ENCODE data around the gene ATP6V0B.

The ATP6V0B gene

GRCh38 chr1:43942411-43942810, 32.3 kb upstream of the ATP6V0B start:
- no peak overlapping the region for H3K14ac ChIP-seq (ENCODE audit: low read length)
- no peak overlapping the region for H3K9ac ChIP-seq (ENCODE audit: low read depth, low read length, poor library complexity)
- H3K9me3 ChIP-seq (replicated peaks in 1 of 2; ENCODE audit: control insufficient read depth in 2 of 2, insufficient read depth in 1 of 2, low read depth in 1 of 2, low read length in 2 of 2) = no peaks in the 10 kb centered on the region
- no peak overlapping the region for H2AFZ ChIP-seq (ENCODE audit: low read length)
- no peak overlapping the region for H2BK5ac ChIP-seq (ENCODE audit: low read length)
- H3K23ac ChIP-seq (ENCODE audit: low read depth, low read length, poor library complexity) = no peak overlapping the region
- no peak overlapping the region for H2BK12ac ChIP-seq (ENCODE audit: low read length)
- H2BK120ac ChIP-seq (ENCODE audit: low read depth, low read length) = no peak overlapping the region
- peaks cover 3 to 5% of the 10 kb centered on the region in 2 donors for H3K4me1 ChIP-seq (ENCODE audit: control insufficient read depth in 2 of 2, insufficient read depth in 1 of 2, low read depth in 1 of 2, low read length in 2 of 2)
- no CpG with 5 or more reads among the region's 3 CpGs for WGBS, 2 donors (ENCODE audit: extremely low coverage in 2 of 2, insufficient read length in 2 of 2, insufficient replicate concordance in 1 of 2)
- H4K8ac ChIP-seq (ENCODE audit: low read depth, low read length) = no peak overlapping the region
- H4K91ac ChIP-seq (ENCODE audit: low read depth, low read length, poor library complexity) = no peak overlapping the region
- no peaks in the 10 kb centered on the region for H3K36me3 ChIP-seq (replicated peaks in 1 of 2; ENCODE audit: control insufficient read depth in 2 of 2, insufficient read depth in 2 of 2, low read length in 2 of 2)
- H3K4ac ChIP-seq (ENCODE audit: low read length) = no peak overlapping the region
- H2AK5ac ChIP-seq (ENCODE audit: low read depth, low read length) = no peak overlapping the region
- DNase-seq (ENCODE audit: low spot score) = no peak
- H3K79me1 ChIP-seq (ENCODE audit: low read depth, low read length) = no peaks in the 10 kb centered on the region
- H3K4me2 ChIP-seq (ENCODE audit: insufficient read depth, low read length, poor library complexity, severe bottlenecking) = no peak overlapping the region
- H3K4me3 ChIP-seq (ENCODE audit: low read length in 2 of 2) = no peak overlapping the region
- no peak overlapping the region for H2BK15ac ChIP-seq (ENCODE audit: low read length)
- no peak overlapping the region for H3K27ac ChIP-seq (replicated peaks; ENCODE audit: low read length)
- peaks cover 0 to 4% (median 2%) of the 10 kb centered on the region in 3 experiments for H3K27me3 ChIP-seq (ENCODE audit: control insufficient read depth in 3 of 3, insufficient read depth in 3 of 3, low read depth in 1 of 3, low read length in 3 of 3)
- no peak overlapping the region for H3K18ac ChIP-seq (ENCODE audit: low read length)

DNA sequence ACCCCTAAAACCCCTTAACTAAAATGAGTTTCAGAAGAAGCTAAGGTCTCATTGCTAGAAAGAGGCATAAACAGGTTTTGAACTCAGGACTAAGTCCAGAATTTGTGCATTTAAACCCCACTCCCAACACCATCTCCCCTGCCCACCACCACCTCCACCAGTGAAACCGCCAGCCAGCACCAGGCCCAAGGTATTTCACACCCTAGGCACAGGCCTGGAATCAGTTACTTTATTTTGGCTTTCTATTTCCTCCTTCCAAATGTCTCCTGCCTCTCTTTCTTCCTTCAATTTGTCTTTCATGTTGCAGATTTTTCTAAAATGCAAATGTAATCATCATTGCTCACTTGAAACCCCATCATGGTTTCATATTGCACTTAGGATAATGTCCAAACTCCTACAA, 29.9 kb upstream of the ATP6V0B start:
- no CpG with 5 or more reads among the region's 1 CpG for WGBS, 2 donors (ENCODE audit: extremely low coverage in 2 of 2, insufficient read length in 2 of 2, insufficient replicate concordance in 1 of 2)
- no peak overlapping the region for H3K4ac ChIP-seq (ENCODE audit: low read length)
- H2AK5ac ChIP-seq (ENCODE audit: low read depth, low read length) = no peak overlapping the region

DNA sequence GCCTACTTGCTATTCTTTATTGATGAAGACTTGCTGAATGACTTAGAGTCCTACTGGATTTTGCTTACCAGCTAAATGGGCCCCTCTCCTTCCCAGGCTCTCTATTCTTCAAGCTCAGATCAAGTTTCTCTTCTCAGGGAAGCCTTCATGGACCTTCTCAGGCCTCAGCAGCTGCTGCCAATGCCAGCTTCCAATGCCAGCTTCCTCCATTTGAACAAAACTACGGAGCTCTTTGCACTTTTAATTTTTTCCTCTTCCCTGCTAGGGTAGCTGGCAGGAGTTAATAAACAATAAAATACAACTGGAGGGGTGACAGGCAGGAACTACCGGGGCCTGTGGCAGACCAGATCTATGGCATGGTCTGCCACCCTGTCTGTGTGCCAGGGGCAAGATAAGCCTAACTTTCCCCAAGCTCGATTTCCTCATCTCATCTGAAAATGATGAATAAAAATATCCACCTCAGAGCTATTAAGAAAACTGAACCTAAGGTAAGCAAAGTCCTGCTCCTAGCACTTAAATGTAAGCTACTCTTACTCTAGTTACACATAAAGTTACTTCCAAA, 29.0 kb upstream of the ATP6V0B start:
- Histone ChIP-seq H4K91ac (ENCODE audit: low read depth, low read length, poor library complexity) (no peak overlapping the region), H2BK120ac (ENCODE audit: low read depth, low read length) (no peak overlapping the region), H3K9ac (ENCODE audit: low read depth, low read length, poor library complexity) (no peak overlapping the region), H3K79me1 (ENCODE audit: low read depth, low read length) (peaks cover 3% of the 10 kb centered on the region), H3K9me3 (replicated peaks in 1 of 2; ENCODE audit: control insufficient read depth in 2 of 2, insufficient read depth in 1 of 2, low read depth in 1 of 2, low read length in 2 of 2) (no peaks in the 10 kb centered on the region), H2AFZ (ENCODE audit: low read length) (peak overlapping the region; percentile 99), H3K4me1 (ENCODE audit: control insufficient read depth in 2 of 2, insufficient read depth in 1 of 2, low read depth in 1 of 2, low read length in 2 of 2) (peaks cover 9 to 11% of the 10 kb centered on the region in 2 donors), H2BK12ac (ENCODE audit: low read length) (no peak overlapping the region), H2BK5ac (ENCODE audit: low read length) (no peak overlapping the region), H3K4me2 (ENCODE audit: insufficient read depth, low read length, poor library complexity, severe bottlenecking) (peak overlapping the region; percentile 95), H3K27ac (replicated peaks; ENCODE audit: low read length) (no peak overlapping the region), H3K18ac (ENCODE audit: low read length) (no peak overlapping the region), H3K23ac (ENCODE audit: low read depth, low read length, poor library complexity) (no peak overlapping the region), H3K4ac (ENCODE audit: low read length) (no peak overlapping the region), H2BK15ac (ENCODE audit: low read length) (no peak overlapping the region), H2AK5ac (ENCODE audit: low read depth, low read length) (no peak overlapping the region), H4K8ac (ENCODE audit: low read depth, low read length) (no peak overlapping the region), H3K27me3 (ENCODE audit: control insufficient read depth in 3 of 3, insufficient read depth in 3 of 3, low read depth in 1 of 3, low read length in 3 of 3) (no peaks in the 10 kb centered on the region), H3K14ac (ENCODE audit: low read length) (no peak overlapping the region), H3K36me3 (replicated peaks in 1 of 2; ENCODE audit: control insufficient read depth in 2 of 2, insufficient read depth in 2 of 2, low read length in 2 of 2) (peaks cover 5 to 13% of the 10 kb centered on the region in 2 donors), H3K4me3 (ENCODE audit: low read length in 2 of 2) (peak overlapping the region in 1 of 2 donors; percentile 83)
- WGBS, 2 donors (ENCODE audit: extremely low coverage in 2 of 2, insufficient read length in 2 of 2, insufficient replicate concordance in 1 of 2) = no CpG with 5 or more reads among the region's 3 CpGs
- DNase-seq (ENCODE audit: low spot score) = no peak

More for the DNA sequence above, 29.9 kb upstream of the ATP6V0B start:
- Histone ChIP-seq H3K4me3 (ENCODE audit: low read length in 2 of 2) (no peak overlapping the region), H3K23ac (ENCODE audit: low read depth, low read length, poor library complexity) (no peak overlapping the region), H2BK12ac (ENCODE audit: low read length) (no peak overlapping the region), H3K9ac (ENCODE audit: low read depth, low read length, poor library complexity) (no peak overlapping the region), H2BK5ac (ENCODE audit: low read length) (no peak overlapping the region), H4K8ac (ENCODE audit: low read depth, low read length) (no peak overlapping the region), H3K9me3 (replicated peaks in 1 of 2; ENCODE audit: control insufficient read depth in 2 of 2, insufficient read depth in 1 of 2, low read depth in 1 of 2, low read length in 2 of 2) (no peaks in the 10 kb centered on the region), H2AFZ (ENCODE audit: low read length) (no peak overlapping the region), H3K36me3 (replicated peaks in 1 of 2; ENCODE audit: control insufficient read depth in 2 of 2, insufficient read depth in 2 of 2, low read length in 2 of 2) (peaks cover 4 to 5% of the 10 kb centered on the region in 2 donors), H2BK120ac (ENCODE audit: low read depth, low read length) (no peak overlapping the region), H3K27ac (replicated peaks; ENCODE audit: low read length) (no peak overlapping the region), H4K91ac (ENCODE audit: low read depth, low read length, poor library complexity) (no peak overlapping the region), H3K79me1 (ENCODE audit: low read depth, low read length) (peaks cover 3% of the 10 kb centered on the region), H3K27me3 (ENCODE audit: control insufficient read depth in 3 of 3, insufficient read depth in 3 of 3, low read depth in 1 of 3, low read length in 3 of 3) (no peaks in the 10 kb centered on the region), H3K4me2 (ENCODE audit: insufficient read depth, low read length, poor library complexity, severe bottlenecking) (no peak overlapping the region), H3K18ac (ENCODE audit: low read length) (no peak overlapping the region), H3K14ac (ENCODE audit: low read length) (no peak overlapping the region), H2BK15ac (ENCODE audit: low read length) (no peak overlapping the region), H3K4me1 (ENCODE audit: control insufficient read depth in 2 of 2, insufficient read depth in 1 of 2, low read depth in 1 of 2, low read length in 2 of 2) (peaks cover 9 to 11% of the 10 kb centered on the region in 2 donors)
- DNase-seq (ENCODE audit: low spot score) = no peak

DNA sequence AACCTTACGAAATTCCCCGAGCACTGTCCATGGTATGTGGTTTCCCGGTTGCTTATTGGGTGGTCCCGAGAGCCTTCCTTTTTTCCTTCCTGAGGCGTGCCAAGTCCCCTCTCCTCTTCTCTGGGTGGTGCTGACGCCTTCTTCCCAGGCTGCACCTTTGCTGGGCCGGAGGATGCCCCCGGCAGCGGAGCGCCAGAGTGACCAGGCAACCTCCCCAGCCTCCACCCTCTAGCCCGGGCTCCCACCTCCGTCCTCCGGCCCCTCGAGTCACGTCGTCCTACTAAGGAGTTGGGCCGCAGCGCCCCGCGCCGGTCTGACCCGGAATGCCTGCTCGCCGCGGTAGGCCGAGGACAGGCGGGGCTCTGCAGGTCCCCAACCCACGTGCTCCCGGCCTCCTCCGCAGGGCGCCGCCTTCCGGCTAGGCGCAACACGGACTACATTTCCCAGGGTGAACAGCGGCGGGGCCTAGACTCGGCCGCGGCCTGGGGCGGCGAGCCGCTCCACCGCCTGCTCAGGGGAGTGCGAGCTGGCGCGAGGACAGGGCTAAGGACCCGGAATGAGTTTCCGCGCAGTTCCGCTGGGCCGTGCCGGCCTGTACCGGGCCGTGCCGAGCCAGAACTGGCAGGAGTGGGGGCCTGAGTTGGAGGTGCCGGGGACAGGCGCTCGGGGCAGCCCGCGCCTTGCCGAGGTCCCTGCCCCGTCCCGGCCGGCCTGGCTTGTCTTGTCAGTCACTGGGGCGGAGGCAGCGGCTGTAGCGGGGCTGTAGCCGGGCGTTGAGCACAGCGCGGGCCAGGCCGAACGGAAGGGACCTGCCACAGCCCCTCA, 28.3 kb upstream of the ATP6V0B start, which contains the start of gene IPO13:
Gene IPO13, plus strand, starts transcription at position 715 of the 825 bp plus-strand sequence. CDS start 651 bp downstream, outside the sequence.
- Histone ChIP-seq H3K23ac (ENCODE audit: low read depth, low read length, poor library complexity) (peak within 1 kb of the TSS; percentile 89), H3K14ac (ENCODE audit: low read length) (peak within 1 kb of the TSS; percentile 89)

More for the DNA sequence above, 28.3 kb upstream of the ATP6V0B start, which contains the start of gene IPO13:
- Histone ChIP-seq H3K4me1 (ENCODE audit: control insufficient read depth in 2 of 2, insufficient read depth in 1 of 2, low read depth in 1 of 2, low read length in 2 of 2) (peaks cover 9 to 11% of the 10 kb centered on the region in 2 donors), H3K27me3 (ENCODE audit: control insufficient read depth in 3 of 3, insufficient read depth in 3 of 3, low read depth in 1 of 3, low read length in 3 of 3) (no peaks in the 10 kb centered on the region), H4K8ac (ENCODE audit: low read depth, low read length) (no peak within 1 kb of the TSS), H2AFZ (ENCODE audit: low read length) (peak within 1 kb of the TSS; percentile 99), H4K91ac (ENCODE audit: low read depth, low read length, poor library complexity) (no peak within 1 kb of the TSS), H3K18ac (ENCODE audit: low read length) (peak within 1 kb of the TSS; percentile 98), H3K4ac (ENCODE audit: low read length) (peak within 1 kb of the TSS; percentile 77), H3K9me3 (replicated peaks in 1 of 2; ENCODE audit: control insufficient read depth in 2 of 2, insufficient read depth in 1 of 2, low read depth in 1 of 2, low read length in 2 of 2) (no peaks in the 10 kb centered on the region), H3K79me1 (ENCODE audit: low read depth, low read length) (peaks cover 3% of the 10 kb centered on the region), H3K36me3 (replicated peaks in 1 of 2; ENCODE audit: control insufficient read depth in 2 of 2, insufficient read depth in 2 of 2, low read length in 2 of 2) (peaks cover 5 to 17% of the 10 kb centered on the region in 2 donors), H2BK15ac (ENCODE audit: low read length) (peak within 1 kb of the TSS; percentile 56), H2AK5ac (ENCODE audit: low read depth, low read length) (peak within 1 kb of the TSS; percentile 76), H2BK5ac (ENCODE audit: low read length) (peak within 1 kb of the TSS; percentile 97), H3K9ac (ENCODE audit: low read depth, low read length, poor library complexity) (peak within 1 kb of the TSS; percentile 93), H2BK12ac (ENCODE audit: low read length) (peak within 1 kb of the TSS; percentile 11), H2BK120ac (ENCODE audit: low read depth, low read length) (no peak within 1 kb of the TSS), H3K27ac (replicated peaks; ENCODE audit: low read length) (peak within 1 kb of the TSS; percentile 63), H3K4me3 (ENCODE audit: low read length in 2 of 2) (peak within 1 kb of the TSS; percentile 83 to 89), H3K4me2 (ENCODE audit: insufficient read depth, low read length, poor library complexity, severe bottlenecking) (peak within 1 kb of the TSS; percentile 95)
- WGBS, 2 donors (ENCODE audit: extremely low coverage in 2 of 2, insufficient read length in 2 of 2, insufficient replicate concordance in 1 of 2) = no CpG with 5 or more reads among the region's 74 CpGs
- peak; percentile 97 for DNase-seq (ENCODE audit: low spot score)

Measured in neuronal stem cell (in vitro differentiated cells).